GM12878 (cell line): ENCODE results near the gene CLDN7. TPM values are rescaled to one million over a fixed set of nuclear protein-coding genes. Genes with fewer than 3 reads are reported as not detected.

Source experiments
- BHLHE40 ChIP-seq, 2 experiments: fragments of 450-650 bp in 1 of 2; IDR thresholded peaks; 2 replicates each; pipeline ENCODE4 v1.6.1; 2011 to 2017; ENCODE audit warnings: low read depth in 2 of 2, borderline replicate concordance in 1 of 2, improper control_type of control experiment in 1 of 2, low read length in 1 of 2, mild to moderate bottlenecking in 1 of 2
- CEBPB ChIP-seq, 2 experiments: fragments of 150-350 bp in 1 of 2; IDR thresholded peaks; 2 replicates each; pipeline ENCODE4 v1.6.1; 2012 to 2014; ENCODE audit warnings: low read depth in 2 of 2, low read length in 2 of 2, borderline replicate concordance in 1 of 2, inconsistent platforms in 1 of 2
- GABPA ChIP-seq: IDR thresholded peaks from 2 replicates; pipeline ENCODE4 v1.6.1; 2014; ENCODE audit warnings: antibody characterized with exemption, low read depth, mild to moderate bottlenecking, inconsistent platforms
- LARP7 ChIP-seq: fragments of 450-650 bp; IDR thresholded peaks from 2 replicates; pipeline ENCODE4 v1.6.1; 2017; ENCODE audit warnings: mild to moderate bottlenecking
- MYC ChIP-seq: IDR thresholded peaks from 2 replicates; pipeline ENCODE4 v1.6.1; 2011; ENCODE audit warnings: mild to moderate bottlenecking, low read length, moderate library complexity, inconsistent platforms; ENCODE audit not compliant: insufficient read depth, insufficient replicate concordance, insufficient read length, severe bottlenecking
- NR2C1 ChIP-seq: fragments of 450-650 bp; IDR thresholded peaks from 2 replicates; pipeline ENCODE4 v1.6.1; 2017; ENCODE audit warnings: antibody characterized with exemption, mild to moderate bottlenecking, moderate library complexity
- NRF1 ChIP-seq: conservative IDR thresholded peaks from 2 replicates; pipeline ENCODE4 v1.6.1; 2011; ENCODE audit warnings: mild to moderate bottlenecking, low read depth, low read length, improper control_type of control experiment
- POLR2A ChIP-seq: IDR thresholded peaks from 2 replicates; pipeline ENCODE4 v1.6.1; 2011; ENCODE audit warnings: low read depth, mild to moderate bottlenecking, low read length
- POLR2AphosphoS5 ChIP-seq: IDR thresholded peaks from 2 replicates; pipeline ENCODE4 v1.6.1; 2011; ENCODE audit warnings: mild to moderate bottlenecking, low read length, inconsistent platforms
- RAD21 ChIP-seq: IDR thresholded peaks from 2 replicates; pipeline ENCODE4 v1.6.1; 2011; ENCODE audit warnings: mild to moderate bottlenecking, low read depth, low read length, moderate library complexity; ENCODE audit not compliant: insufficient read depth
- RCOR1 ChIP-seq: conservative IDR thresholded peaks from 2 replicates; pipeline ENCODE4 v1.6.1; 2012; ENCODE audit warnings: low read depth, low read length, improper control_type of control experiment
- polyA plus RNA-seq, 11 experiments: library from polyadenylated mRNA; depleted of rRNA in 4 of 11; unstranded in 6 of 11; stranded (reverse) in 5 of 11; fragments of >200 nt; fragmentation: Nextera tagmentation in 4 of 11; fragmentation: Illumina TruSeq in 1 of 11; extraction: Ambion mirVana in 4 of 11; extraction: Trizol in 1 of 11; gene quantifications; 1 replicate in 1 of 11; 2 replicates in 10 of 11; pipeline versions ENCODE4 v1.2.1 to v1.2.3, GENCODE V29; 2011 to 2016; ENCODE audit warnings: inconsistent platforms in 2 of 11, missing spikeins in 2 of 11, low read depth in 1 of 11
- total RNA-seq, 4 experiments: library from RNA; depleted of rRNA in 3 of 4; stranded (reverse); fragments of >200 nt in 3 of 4; fragmentation: Illumina TruSeq in 1 of 4; extraction: Trizol in 1 of 4; gene quantifications; 2 replicates each; pipeline versions ENCODE4 v1.2.1 to v1.2.3, GENCODE V29; 2013 to 2021
- TF ChIP-seq, protein P1 (sequence below): fragments of 450-650 bp; IDR thresholded peaks from 2 replicates; pipeline ENCODE4 v1.6.1; 2016; ENCODE audit warnings: mild to moderate bottlenecking
- TF ChIP-seq, protein P2 (sequence below): fragments of 450-650 bp; conservative IDR thresholded peaks from 2 replicates; pipeline ENCODE4 v1.6.1; 2017; ENCODE audit warnings: mild to moderate bottlenecking, moderate library complexity
- TF ChIP-seq, protein P3 (sequence below): fragments of 450-650 bp; IDR thresholded peaks from 2 replicates; pipeline ENCODE4 v1.6.1; 2017; ENCODE audit warnings: mild to moderate bottlenecking, moderate library complexity
- TF ChIP-seq, protein P4 (sequence below): fragments of 450-650 bp; IDR thresholded peaks from 2 replicates; pipeline ENCODE4 v1.6.1; 2017; ENCODE audit warnings: antibody characterized with exemption, mild to moderate bottlenecking, moderate library complexity
- TF ChIP-seq, protein P5 (sequence below): fragments of 150-350 bp; IDR thresholded peaks from 2 replicates; pipeline ENCODE4 v1.6.1; 2014; ENCODE audit warnings: mild to moderate bottlenecking, low read depth, low read length

Gene CLDN7
- total and polyA plus RNA-seq, 10 of the 15 experiments (the other 5 are each of a cell fraction or from before 2014, with no cell fraction given), result 0.19 to 1.3 (median 0.36) TPM; not detected in 5

DNA sequence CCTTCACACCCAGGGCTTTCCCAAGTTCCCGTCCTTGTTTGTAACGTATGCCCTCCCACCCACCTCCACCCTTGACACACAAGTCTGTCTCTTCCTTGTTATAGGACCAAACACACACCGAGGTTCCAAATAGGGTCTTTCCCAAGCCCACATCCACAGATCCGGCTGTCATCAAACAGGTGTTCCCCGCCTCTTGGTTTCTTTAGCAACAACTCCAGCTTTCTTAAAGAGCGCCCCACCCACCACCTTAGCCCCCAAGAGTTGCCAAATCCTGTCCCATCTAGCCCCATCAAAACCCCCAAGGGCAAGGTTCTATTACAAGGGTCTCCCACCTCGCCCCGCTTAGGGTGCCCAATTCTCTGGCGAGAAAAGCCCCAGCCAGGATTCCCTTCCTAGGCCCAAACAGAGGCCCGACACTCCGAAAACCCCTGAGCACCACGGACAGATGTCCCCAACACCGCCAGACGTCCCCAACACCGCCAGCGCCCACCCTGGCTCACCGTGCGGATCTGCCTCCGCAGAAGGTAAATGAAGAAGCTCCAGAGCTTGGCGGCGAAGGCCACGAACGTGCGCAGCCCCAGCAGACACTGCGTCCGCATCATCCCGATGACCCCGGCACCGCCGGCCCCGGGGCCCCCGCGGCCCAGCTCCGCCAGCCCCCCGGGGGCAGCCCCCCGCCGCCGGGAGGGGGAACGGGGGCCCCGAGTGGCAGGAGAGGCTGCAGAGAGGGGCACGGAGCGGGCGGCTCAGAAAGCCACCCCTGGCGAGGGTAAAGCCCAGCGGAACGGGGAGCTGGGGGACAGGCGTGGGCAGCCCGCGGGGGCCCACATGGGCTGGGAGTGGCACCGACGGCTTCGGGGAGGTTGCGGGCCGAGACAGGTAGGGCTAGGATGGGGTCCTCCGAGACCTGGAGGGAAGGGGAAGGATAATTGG, 11.3 kb downstream of the CLDN7 start (continued):
- TF ChIP-seq MYC, result no peak
- TF ChIP-seq POLR2AphosphoS5, result peak; percentile 30; the same call in 1 of the 2 replicates
- TF ChIP-seq, protein P1, sequence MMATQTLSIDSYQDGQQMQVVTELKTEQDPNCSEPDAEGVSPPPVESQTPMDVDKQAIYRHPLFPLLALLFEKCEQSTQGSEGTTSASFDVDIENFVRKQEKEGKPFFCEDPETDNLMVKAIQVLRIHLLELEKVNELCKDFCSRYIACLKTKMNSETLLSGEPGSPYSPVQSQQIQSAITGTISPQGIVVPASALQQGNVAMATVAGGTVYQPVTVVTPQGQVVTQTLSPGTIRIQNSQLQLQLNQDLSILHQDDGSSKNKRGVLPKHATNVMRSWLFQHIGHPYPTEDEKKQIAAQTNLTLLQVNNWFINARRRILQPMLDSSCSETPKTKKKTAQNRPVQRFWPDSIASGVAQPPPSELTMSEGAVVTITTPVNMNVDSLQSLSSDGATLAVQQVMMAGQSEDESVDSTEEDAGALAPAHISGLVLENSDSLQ, result peak; percentile 19; the same call in 1 of the 2 replicates
- no peak for TF ChIP-seq GABPA
- TF ChIP-seq LARP7, result peak; percentile 53; the same call in 1 of the 2 replicates
- TF ChIP-seq RAD21, result no peak
- TF ChIP-seq, protein P2, sequence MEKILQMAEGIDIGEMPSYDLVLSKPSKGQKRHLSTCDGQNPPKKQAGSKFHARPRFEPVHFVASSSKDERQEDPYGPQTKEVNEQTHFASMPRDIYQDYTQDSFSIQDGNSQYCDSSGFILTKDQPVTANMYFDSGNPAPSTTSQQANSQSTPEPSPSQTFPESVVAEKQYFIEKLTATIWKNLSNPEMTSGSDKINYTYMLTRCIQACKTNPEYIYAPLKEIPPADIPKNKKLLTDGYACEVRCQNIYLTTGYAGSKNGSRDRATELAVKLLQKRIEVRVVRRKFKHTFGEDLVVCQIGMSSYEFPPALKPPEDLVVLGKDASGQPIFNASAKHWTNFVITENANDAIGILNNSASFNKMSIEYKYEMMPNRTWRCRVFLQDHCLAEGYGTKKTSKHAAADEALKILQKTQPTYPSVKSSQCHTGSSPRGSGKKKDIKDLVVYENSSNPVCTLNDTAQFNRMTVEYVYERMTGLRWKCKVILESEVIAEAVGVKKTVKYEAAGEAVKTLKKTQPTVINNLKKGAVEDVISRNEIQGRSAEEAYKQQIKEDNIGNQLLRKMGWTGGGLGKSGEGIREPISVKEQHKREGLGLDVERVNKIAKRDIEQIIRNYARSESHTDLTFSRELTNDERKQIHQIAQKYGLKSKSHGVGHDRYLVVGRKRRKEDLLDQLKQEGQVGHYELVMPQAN, result peak; percentile 46; the same call in 1 of the 2 replicates
- TF ChIP-seq, protein P3, sequence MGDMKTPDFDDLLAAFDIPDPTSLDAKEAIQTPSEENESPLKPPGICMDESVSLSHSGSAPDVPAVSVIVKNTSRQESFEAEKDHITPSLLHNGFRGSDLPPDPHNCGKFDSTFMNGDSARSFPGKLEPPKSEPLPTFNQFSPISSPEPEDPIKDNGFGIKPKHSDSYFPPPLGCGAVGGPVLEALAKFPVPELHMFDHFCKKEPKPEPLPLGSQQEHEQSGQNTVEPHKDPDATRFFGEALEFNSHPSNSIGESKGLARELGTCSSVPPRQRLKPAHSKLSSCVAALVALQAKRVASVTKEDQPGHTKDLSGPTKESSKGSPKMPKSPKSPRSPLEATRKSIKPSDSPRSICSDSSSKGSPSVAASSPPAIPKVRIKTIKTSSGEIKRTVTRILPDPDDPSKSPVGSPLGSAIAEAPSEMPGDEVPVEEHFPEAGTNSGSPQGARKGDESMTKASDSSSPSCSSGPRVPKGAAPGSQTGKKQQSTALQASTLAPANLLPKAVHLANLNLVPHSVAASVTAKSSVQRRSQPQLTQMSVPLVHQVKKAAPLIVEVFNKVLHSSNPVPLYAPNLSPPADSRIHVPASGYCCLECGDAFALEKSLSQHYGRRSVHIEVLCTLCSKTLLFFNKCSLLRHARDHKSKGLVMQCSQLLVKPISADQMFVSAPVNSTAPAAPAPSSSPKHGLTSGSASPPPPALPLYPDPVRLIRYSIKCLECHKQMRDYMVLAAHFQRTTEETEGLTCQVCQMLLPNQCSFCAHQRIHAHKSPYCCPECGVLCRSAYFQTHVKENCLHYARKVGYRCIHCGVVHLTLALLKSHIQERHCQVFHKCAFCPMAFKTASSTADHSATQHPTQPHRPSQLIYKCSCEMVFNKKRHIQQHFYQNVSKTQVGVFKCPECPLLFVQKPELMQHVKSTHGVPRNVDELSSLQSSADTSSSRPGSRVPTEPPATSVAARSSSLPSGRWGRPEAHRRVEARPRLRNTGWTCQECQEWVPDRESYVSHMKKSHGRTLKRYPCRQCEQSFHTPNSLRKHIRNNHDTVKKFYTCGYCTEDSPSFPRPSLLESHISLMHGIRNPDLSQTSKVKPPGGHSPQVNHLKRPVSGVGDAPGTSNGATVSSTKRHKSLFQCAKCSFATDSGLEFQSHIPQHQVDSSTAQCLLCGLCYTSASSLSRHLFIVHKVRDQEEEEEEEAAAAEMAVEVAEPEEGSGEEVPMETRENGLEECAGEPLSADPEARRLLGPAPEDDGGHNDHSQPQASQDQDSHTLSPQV, result no peak
- 0 out of 2 replicates have a peak, but pooled peaks have one; percentile 11 for TF ChIP-seq NR2C1
- peak; percentile 55 for TF ChIP-seq POLR2A
- TF ChIP-seq BHLHE40 (IDR thresholded peaks at IDR 0.05; ENCODE audit: borderline replicate concordance in 1 of 2, low read depth in 2 of 2, low read length in 1 of 2), result peak in 1 of 2 experiments; percentile 21; a peak in 1 of 4 replicates
- TF ChIP-seq, protein P4, sequence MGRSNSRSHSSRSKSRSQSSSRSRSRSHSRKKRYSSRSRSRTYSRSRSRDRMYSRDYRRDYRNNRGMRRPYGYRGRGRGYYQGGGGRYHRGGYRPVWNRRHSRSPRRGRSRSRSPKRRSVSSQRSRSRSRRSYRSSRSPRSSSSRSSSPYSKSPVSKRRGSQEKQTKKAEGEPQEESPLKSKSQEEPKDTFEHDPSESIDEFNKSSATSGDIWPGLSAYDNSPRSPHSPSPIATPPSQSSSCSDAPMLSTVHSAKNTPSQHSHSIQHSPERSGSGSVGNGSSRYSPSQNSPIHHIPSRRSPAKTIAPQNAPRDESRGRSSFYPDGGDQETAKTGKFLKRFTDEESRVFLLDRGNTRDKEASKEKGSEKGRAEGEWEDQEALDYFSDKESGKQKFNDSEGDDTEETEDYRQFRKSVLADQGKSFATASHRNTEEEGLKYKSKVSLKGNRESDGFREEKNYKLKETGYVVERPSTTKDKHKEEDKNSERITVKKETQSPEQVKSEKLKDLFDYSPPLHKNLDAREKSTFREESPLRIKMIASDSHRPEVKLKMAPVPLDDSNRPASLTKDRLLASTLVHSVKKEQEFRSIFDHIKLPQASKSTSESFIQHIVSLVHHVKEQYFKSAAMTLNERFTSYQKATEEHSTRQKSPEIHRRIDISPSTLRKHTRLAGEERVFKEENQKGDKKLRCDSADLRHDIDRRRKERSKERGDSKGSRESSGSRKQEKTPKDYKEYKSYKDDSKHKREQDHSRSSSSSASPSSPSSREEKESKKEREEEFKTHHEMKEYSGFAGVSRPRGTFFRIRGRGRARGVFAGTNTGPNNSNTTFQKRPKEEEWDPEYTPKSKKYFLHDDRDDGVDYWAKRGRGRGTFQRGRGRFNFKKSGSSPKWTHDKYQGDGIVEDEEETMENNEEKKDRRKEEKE, result no peak
- TF ChIP-seq NRF1, result no peak
- no peak for TF ChIP-seq CEBPB (IDR thresholded peaks at IDR 0.05; ENCODE audit: borderline replicate concordance in 1 of 2, low read depth in 2 of 2, low read length in 2 of 2)
- TF ChIP-seq RCOR1, result no peak
- TF ChIP-seq, protein P5, sequence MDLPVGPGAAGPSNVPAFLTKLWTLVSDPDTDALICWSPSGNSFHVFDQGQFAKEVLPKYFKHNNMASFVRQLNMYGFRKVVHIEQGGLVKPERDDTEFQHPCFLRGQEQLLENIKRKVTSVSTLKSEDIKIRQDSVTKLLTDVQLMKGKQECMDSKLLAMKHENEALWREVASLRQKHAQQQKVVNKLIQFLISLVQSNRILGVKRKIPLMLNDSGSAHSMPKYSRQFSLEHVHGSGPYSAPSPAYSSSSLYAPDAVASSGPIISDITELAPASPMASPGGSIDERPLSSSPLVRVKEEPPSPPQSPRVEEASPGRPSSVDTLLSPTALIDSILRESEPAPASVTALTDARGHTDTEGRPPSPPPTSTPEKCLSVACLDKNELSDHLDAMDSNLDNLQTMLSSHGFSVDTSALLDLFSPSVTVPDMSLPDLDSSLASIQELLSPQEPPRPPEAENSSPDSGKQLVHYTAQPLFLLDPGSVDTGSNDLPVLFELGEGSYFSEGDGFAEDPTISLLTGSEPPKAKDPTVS, result no peak
- TF ChIP-seq, all 136 proteins: peak for 10
